Glomerular visceral epithelial cell (primary cell): ENCODE data around the gene FOXRED1.
"Not testable (repeated sequence)": the region's sequence is repeated elsewhere in the genome, so short reads cannot be mapped to it uniquely, and the experiment has no call there.

Experiments used
- DNase-seq: peaks from one replicate; pipeline ENCODE4 v3.0.0-alpha.2; 2016; ENCODE audit errors: extremely low spot score

The FOXRED1 gene

DNA sequence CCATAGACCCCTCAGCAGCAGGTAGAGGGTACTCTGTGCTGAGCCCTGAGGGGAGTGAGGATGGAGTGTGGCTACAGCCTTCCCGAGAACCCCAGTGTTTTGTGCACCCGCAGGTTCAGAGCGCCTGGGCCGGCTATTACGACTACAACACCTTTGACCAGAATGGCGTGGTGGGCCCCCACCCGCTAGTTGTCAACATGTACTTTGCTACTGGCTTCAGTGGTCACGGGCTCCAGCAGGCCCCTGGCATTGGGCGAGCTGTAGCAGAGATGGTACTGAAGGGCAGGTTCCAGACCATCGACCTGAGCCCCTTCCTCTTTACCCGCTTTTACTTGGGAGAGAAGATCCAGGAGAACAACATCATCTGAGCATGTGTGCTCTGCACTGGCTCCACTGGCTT lies 8.4 kb downstream of the FOXRED1 start:
- DNase-seq: no peak

DNA sequence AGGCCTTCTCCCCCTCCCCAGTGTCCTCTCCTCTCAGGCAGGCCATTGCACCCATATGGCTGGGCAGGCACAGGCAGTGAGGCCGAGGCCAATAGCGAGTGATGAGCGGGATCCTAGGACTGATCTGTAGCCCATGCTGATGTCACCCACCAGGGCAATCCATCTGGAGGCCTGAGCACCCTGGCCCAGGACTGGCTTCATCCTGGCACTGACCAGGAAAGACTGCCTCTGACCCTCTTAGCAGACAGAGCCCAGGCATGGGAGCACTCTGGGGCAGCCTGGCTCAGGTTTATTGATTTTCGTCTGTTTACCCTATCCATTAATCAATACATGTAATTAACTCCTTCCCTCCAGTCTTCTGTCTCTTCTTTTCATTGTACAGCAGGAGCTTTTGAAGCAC lies 8.8 kb downstream of the FOXRED1 start:
- DNase-seq: no peak

DNA sequence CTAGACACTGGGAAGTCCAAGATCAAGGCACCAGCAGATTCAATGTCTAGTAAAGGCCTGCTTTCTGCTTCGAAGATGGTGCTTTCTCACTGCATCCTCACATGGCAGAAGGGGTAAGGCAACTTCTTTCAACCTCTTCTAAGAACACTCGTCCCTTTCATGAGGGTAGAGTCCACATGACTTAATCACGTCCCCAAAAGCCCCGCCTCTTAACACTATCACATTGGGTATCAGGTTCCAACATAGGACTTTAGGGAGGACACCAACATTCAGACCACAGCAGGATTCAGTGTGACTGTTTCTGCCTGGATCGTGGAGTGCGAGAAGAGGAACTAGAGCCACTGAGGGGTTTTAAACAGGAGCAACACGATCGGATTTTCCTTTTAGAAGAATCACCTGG lies 10.2 kb downstream of the FOXRED1 start:
- DNase-seq: no peak

DNA sequence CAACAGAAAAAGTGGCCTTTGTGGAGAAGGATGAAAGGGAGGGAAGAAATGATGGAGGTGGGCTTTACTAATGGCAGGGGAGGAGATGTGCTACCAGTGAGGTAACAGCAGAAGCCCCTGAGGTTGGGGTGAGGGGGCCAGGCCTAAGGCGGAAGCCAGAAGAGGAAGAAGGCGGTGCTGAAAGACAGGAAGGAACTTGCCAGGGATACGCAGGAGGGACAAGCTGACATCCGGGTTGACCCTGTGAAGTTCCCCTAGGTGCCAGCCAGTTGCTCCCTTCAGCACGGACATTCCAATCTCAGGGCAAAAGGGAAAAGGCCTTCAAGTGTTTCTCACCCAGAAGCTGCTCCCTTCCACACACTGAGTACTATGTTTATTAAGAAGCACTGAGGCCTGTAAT lies 11.6 kb downstream of the FOXRED1 start:
- no peak for DNase-seq

DNA sequence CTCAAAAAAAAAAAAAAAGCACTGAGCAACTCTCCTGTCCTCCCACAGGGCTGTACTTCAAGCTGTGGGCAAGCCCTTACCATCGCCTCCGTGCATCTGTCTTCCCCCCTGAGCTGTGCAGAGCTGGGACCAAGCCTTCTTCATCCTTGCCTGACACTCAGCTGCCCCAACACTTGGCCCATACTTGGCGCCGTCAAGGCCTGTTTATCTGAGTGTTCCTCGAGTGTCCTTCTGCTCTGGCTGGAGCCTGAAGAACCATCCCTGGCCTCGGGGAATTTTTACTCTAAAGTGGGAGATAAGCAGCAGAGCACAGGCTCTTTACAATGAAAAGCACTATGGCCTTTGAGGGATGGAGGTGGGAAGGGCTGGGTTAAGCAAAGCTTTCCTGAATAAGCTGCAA lies 12.3 kb downstream of the FOXRED1 start:
- no peak for DNase-seq

GRCh38 chr11:126281666-126282175 lies 12.8 kb downstream of the FOXRED1 start:
- no peak for DNase-seq

DNA sequence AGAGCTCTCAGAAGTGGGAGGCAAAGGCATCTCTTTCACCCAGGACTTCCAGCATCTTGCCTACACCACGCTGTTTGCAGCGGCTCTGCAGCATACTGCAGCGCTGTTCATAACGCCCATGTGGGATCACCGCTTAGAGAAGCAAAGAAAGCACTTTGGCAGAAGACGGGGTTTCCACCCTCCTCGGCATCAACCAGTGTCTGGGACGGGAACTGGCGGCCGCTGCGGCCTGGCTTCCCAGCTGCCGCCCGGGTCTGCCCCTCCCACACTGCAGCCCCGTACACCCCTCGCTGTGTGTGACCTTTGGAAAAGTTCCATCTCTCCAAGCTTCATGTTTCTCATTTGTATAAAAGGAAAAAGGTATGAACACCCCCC lies 13.4 kb downstream of the FOXRED1 start:
- peak; percentile 25 for DNase-seq

DNA sequence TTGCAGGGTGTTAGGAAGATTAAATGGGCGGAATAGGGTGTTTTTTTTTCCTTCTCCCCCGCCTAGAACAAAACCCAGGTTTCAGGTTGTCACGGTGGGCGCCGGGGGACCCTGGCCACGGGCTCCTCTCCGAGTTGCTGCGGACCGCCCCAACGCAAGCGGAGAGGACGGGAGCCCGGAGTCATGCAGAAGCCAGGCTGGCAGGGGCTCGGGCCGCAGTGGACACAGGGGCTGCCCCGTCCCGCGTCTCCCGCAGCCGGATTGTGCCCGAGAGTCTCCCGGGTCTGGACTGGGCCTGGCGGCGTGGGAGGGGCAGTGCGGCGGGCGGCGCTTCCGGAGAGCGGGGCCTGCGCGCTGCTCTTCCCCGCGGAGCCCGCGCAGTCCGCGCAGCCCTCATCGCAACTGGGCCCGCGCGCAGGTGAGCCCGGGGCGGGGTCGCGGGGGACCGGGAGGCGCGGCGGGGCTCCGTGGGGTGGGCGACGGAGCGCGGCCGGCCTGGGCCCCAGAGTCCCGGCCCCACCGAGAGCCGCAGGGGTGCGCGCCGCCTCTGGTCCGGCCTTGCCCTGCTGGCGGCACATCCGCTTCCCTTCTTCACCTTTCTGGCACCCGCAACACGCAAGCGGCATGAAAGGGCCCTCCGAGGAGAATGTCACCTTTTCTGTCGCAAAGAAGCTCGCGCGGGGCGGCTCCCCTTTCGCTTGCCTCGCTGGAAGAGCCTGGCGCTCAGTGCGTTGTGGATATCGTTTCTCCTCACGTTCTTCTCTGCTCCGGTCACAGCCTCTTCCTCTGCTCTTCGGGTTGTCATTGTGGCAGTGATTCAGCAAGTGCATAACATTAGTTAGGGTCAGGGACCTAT lies 14.0 kb downstream of the FOXRED1 start, which contains the start of gene TIRAP:
TSS of gene TIRAP (plus strand) at position 358 of the 856 bp plus-strand sequence. CDS start 7,802 bp downstream, outside the sequence.
- DNase-seq: peak; percentile 56

GRCh38 chr11:126284829-126285228 lies 15.9 kb downstream of the FOXRED1 start:
- DNase-seq: peak; percentile 90

- DNase-seq: no peak
Observed at GRCh38 chr11:126288237-126288636, 19.3 kb downstream of the FOXRED1 start.

DNA sequence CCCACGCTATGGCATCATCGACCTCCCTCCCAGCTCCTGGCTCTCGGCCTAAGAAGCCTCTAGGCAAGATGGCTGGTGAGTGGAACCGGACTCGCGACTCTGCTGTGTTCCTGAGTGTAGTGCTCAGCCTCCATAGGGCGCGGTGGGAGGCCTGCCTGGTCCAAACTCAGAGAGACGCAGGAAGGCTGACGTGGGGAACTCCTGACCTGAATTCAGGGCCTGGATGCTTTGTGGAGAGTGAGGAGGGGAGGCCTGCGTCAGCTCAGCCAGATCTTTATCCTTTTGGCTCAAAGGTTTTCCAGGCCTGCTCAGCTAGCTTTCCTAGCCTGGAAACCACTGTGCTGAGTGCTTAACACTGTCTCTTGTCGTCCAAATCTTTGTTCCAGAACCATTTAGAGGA lies 21.9 kb downstream of the FOXRED1 start:
- no peak for DNase-seq

GRCh38 chr11:126293726-126294125 lies 24.8 kb downstream of the FOXRED1 start:
- DNase-seq: no peak

DNA sequence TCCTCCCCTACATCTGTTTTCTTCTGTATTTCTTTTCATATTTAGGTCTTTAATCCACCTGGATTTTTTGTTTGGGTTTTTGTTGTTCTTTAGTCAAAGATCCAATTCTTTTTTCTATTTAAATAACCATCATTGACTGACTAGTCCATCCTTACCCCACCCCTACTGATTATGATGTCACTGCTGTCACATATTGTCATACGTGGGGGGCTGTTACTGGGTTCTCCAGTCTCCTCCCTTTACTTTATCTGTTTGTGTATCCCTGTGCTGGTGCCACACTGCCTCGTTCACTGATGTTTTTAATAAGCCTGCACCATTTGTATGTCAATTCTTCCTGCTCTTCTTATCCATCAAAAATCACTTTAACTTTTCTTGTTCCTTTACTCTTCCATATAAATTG lies 28.1 kb downstream of the FOXRED1 start:
- no peak for DNase-seq

DNA sequence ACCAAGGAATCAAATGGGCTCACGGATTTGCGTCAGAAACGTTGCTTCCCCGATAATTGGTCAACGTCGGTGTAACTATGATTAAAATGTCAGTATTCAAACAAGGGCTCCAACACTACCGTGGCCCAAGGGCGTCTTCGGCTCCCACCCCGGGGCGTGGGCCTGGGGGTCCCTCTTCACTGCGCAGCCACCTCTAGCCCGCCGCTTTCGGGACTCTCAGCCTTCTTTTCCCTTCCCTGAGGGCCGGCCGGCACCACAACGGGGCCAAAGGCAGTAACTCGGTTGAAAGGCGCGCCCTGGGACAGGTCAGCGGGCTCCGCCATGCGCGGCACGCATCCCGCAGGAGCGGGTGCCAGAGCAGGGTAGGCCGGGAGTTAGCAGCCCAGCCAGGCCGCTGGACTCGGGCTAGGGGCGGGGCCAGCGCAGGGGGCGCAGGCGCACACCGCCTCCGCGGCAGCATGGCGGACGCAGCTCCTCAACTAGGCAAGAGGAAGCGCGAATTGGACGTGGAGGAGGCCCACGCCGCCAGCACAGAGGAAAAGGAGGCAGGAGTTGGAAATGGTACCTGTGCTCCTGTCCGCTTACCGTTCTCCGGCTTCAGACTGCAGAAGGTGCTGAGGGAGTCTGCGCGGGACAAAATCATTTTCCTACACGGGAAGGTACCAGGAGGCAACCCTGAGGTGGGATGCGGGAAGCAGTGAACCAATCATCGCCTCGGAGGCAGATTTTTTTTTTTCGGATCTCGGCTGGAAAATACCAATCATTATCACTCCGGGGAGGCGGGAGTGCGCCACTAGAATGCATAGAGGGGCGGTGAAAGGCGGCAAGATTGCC lies 34.9 kb downstream of the FOXRED1 start, which contains the start of gene DCPS:
TSS of gene DCPS (plus strand) at position 438 of the 834 bp plus-strand sequence. CDS start at position 459, 21 bp downstream.
- peak; percentile 89 for DNase-seq

DNA sequence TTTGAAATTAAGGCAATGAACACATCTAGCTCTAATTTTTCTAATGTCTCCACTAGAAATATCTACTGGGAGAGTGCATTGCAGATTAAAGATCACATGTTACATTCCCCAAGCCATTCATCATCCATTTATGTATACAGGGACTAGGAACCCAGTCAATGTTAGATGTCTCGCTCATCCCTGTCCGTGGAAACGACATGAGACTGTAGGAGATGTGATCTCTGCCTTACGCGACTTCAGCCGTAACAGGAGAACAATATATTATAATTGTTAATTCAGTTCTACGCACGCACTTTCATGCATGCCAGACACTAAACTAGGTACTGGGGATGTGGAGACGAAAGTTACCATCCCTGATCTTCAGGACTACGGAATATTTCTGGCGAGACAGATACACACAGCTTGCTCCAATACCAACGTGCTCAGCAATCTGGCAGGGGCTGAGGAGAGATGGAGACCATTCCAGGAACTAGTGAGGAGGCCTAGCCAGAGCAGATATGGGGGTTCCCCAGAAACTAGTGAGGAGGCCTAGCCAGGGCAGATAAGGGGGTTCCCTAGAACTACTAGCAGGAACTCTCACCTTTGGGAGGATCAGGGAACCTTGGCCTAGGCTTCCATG lies 35.6 kb downstream of the FOXRED1 start:
- no peak for DNase-seq

DNA sequence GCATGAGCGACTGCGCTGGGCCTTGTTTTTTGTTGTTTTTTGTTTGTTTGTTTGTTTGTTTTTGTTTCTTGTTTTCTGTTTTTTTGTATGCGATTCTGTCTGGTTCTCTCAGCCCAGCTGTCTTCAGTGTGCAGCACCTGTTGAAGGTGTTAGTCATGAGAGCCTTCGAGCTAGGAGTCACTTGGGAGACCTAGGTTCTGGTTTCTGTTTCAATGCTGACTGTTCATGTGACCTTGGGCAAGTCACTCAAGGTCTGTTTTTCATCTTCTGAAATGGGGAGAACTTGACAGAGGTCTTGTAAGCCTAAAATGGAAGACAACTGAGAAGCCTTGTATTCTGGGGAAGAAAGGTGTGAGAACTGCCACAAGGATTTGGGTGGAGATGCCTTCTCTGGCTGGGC lies 36.7 kb downstream of the FOXRED1 start:
- no peak for DNase-seq

DNA sequence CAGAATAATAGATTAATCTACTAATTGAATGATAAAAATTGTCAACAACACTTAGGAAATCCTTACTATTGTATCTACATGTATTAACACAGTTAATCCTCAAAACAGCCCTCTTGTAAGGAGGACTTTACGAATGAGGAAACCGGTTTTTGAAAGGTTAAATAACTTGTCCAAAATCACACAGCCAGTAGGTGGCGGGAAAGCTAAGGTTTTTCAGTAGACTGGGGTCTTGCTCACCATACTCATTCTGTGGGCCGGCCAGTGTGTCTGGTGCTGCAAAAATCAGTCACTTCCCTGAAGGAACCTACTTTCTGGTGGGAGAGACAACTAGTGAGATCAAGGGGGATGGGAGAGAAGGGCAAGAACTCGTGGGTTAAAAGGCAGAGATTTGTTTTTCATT lies 38.8 kb downstream of the FOXRED1 start:
- peak; percentile 24 for DNase-seq

DNA sequence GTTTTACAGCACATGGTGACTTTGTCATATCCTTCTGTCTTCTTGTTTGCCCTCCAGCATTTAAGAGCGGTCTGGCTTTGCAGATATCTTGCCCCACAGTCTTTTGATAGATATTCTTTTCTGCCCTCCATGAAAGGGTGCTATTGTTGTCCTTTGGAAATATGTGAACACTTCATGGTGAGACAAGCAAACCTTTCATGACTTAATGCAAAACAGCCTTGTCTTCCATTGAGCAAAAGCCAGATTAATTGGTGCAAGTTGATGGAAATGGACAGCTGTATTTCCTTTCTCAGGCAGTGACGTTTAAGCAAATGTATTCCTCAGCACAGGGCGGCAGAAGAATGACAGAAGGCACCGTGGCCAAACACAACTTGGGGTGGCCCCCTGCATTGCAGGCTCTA lies 39.3 kb downstream of the FOXRED1 start:
- DNase-seq: no peak

GRCh38 chr11:126308771-126309170 lies 39.8 kb downstream of the FOXRED1 start:
- not testable (repeated sequence) for DNase-seq

GRCh38 chr11:126310200-126310991 lies 41.4 kb downstream of the FOXRED1 start:
- DNase-seq: peak; percentile 71

DNA sequence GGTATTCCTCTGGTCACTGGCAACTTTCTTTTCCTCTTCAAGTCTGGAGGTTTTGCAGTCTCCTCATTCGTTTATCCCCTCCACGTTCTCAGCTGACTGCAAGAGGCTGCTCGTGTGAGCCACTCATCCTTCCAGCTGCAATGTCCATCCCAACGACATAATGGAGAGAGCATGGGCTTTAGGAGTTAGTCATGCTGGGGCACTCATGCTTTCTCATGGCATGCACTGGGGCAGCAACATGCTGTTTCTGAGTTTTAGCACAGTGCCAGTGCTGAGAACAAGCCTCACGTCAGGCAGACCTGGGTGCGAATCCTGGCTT lies 42.0 kb downstream of the FOXRED1 start:
- DNase-seq: no peak
